ENCODE measurements around the gene ZNF841.

DNA sequence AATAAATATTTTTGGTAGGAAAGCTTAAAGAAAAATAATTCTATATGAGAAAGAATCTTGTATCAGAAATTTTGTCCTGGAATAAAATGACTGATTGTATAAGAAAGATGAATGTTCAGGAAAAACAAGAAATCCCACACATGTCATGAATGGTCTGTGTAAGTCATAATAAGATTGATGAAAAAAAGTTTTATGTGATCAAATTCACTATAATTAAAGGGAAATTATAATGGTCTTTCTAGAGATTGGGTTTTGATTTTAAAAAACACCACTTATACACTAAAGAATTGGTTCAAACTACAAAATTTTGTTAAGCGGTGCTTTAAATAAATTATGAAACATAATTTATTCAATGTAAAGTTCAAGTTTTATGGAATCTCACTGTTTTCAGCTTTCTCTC lies 7.2 kb upstream of the ZNF841 start:
- TF ChIP-seq EZH2 (IDR thresholded peaks at IDR 0.05; ENCODE audit: borderline replicate concordance, low read length), result no peak
- TF ChIP-seq, protein P1, sequence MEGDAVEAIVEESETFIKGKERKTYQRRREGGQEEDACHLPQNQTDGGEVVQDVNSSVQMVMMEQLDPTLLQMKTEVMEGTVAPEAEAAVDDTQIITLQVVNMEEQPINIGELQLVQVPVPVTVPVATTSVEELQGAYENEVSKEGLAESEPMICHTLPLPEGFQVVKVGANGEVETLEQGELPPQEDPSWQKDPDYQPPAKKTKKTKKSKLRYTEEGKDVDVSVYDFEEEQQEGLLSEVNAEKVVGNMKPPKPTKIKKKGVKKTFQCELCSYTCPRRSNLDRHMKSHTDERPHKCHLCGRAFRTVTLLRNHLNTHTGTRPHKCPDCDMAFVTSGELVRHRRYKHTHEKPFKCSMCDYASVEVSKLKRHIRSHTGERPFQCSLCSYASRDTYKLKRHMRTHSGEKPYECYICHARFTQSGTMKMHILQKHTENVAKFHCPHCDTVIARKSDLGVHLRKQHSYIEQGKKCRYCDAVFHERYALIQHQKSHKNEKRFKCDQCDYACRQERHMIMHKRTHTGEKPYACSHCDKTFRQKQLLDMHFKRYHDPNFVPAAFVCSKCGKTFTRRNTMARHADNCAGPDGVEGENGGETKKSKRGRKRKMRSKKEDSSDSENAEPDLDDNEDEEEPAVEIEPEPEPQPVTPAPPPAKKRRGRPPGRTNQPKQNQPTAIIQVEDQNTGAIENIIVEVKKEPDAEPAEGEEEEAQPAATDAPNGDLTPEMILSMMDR (conservative IDR thresholded peaks at IDR 0.05 in 1 of 2, IDR thresholded peaks at IDR 0.05 in 1 of 2; ENCODE audit: extremely low read depth in 1 of 2, insufficient read depth in 1 of 2, low read depth in 1 of 2, low read length in 2 of 2), result no peak

Measured in mammary epithelial cell (primary cell).